ENCODE results near the gene TUBB1. TPM values are rescaled to one million over a fixed set of nuclear protein-coding genes. Genes with fewer than 3 reads are reported as not detected.

TUBB1 gene
- total RNA-seq, 1 experiment from 2014 or later, result not detected

DNA sequence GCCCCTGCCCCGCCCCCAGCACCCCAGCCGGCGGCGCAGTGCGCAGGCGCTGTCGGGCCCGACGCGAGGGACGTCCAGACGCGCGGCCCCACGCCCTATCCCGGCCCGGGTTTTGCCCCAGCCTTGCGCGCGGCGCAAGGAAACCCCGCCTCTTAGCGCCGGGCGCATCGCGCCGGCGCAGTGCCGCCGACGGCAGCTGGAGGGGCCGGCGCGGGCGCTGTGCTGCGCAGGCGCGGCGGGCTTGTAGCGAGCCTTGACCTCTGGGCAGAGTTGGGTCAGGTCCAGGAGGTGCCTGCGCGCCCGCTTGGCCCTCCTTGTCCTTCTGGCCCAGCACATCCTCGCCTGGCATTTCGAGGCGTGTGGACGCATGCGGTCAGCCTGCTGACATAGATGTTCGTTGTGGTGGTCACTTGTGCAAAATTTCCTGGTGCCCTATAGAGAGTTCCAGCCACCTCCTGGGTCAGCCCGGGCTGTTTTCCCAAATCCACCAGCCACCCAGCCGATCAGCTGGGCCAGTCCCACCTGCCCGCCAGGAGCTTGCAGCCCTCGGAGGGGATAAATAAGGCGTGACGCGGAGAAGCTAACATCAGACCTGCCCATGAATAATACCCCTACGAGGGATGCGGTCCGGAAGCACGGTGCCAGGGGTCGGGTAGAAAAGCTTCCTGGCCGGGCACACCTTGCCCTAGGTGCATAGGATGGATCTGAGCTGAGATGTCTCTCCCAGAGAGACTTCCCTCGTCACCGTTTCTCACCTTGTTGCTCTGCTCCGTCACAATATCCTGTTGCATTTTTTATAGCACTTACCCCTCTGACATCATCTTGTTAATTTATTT lies 23.8 kb downstream of the TUBB1 start:
- no peak for TF ChIP-seq EZH2 (IDR thresholded peaks at IDR 0.05; ENCODE audit: borderline replicate concordance, low read depth, low read length, poor library complexity, severe bottlenecking)
- TF ChIP-seq, protein P1, sequence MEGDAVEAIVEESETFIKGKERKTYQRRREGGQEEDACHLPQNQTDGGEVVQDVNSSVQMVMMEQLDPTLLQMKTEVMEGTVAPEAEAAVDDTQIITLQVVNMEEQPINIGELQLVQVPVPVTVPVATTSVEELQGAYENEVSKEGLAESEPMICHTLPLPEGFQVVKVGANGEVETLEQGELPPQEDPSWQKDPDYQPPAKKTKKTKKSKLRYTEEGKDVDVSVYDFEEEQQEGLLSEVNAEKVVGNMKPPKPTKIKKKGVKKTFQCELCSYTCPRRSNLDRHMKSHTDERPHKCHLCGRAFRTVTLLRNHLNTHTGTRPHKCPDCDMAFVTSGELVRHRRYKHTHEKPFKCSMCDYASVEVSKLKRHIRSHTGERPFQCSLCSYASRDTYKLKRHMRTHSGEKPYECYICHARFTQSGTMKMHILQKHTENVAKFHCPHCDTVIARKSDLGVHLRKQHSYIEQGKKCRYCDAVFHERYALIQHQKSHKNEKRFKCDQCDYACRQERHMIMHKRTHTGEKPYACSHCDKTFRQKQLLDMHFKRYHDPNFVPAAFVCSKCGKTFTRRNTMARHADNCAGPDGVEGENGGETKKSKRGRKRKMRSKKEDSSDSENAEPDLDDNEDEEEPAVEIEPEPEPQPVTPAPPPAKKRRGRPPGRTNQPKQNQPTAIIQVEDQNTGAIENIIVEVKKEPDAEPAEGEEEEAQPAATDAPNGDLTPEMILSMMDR (conservative IDR thresholded peaks at IDR 0.05; ENCODE audit: low read depth, low read length), result no peak
- H3K4me1 ChIP-seq (ENCODE audit: insufficient read depth, low read length, poor library complexity, severe bottlenecking), result peaks cover 4% of the 10 kb centered on the region
- no TSS peak for BruUV-seq (replicated peaks)
- POLR2A ChIA-PET (ENCODE audit: low non-redundant PET), result no interaction called here
- no peaks in the 10 kb centered on the region for H3K9me3 ChIP-seq (ENCODE audit: low read depth, low read length, poor library complexity, severe bottlenecking)
- no peaks in the 10 kb centered on the region for H3K27me3 ChIP-seq (replicated peaks; ENCODE audit: insufficient read depth, low read depth, low read length, poor library complexity)
- H3K4me3 ChIP-seq (ENCODE audit: low read depth, low read length, poor library complexity, severe bottlenecking), result peak overlapping the region; percentile 80
- intact Hi-C loops (cut with micrococcal nuclease; ENCODE audit: unreplicated experiment), result no loop called here
- CTCF ChIA-PET, result no interaction called here
- H3K36me3 ChIP-seq (ENCODE audit: insufficient read depth, low read length, poor library complexity, severe bottlenecking), result peaks cover 5% of the 10 kb centered on the region
- H3K27ac ChIP-seq (ENCODE audit: low read depth, low read length, poor library complexity, severe bottlenecking), result peak overlapping the region; percentile 79
- DNase-seq (ENCODE audit: low spot score), result peak; percentile 94

DNA sequence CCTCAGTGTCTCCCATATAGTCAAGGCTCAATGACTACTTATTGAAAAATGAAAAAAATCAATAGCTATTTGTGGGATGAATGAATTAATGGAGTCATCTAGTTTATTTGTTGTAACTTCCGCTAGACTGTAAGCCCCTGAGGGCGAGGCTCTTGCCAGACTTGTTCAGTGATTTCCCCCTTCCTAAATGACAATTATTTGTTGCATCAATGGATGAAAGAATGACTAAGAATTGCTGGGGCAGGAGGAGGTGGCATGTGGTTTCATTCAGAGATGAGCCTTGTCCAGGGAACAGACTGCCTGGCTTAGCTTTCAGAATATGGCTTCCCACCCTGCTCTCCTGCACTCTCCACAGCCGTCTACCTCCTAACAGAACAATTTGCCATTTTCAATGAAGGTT lies 24.5 kb downstream of the TUBB1 start:
- BruUV-seq (replicated peaks), result no TSS peak
- no peaks in the 10 kb centered on the region for H3K27me3 ChIP-seq (replicated peaks; ENCODE audit: insufficient read depth, low read depth, low read length, poor library complexity)
- no peak for DNase-seq (ENCODE audit: low spot score)
- no peak overlapping the region for H3K4me3 ChIP-seq (ENCODE audit: low read depth, low read length, poor library complexity, severe bottlenecking)
- TF ChIP-seq, protein P1 (conservative IDR thresholded peaks at IDR 0.05; ENCODE audit: low read depth, low read length), result no peak
- no peak for TF ChIP-seq EZH2 (IDR thresholded peaks at IDR 0.05; ENCODE audit: borderline replicate concordance, low read depth, low read length, poor library complexity, severe bottlenecking)
- POLR2A ChIA-PET (ENCODE audit: low non-redundant PET), result no interaction called here
- CTCF ChIA-PET, result no interaction called here
- intact Hi-C loops (cut with micrococcal nuclease; ENCODE audit: unreplicated experiment), result no loop called here
- no peaks in the 10 kb centered on the region for H3K36me3 ChIP-seq (ENCODE audit: insufficient read depth, low read length, poor library complexity, severe bottlenecking)
- H3K27ac ChIP-seq (ENCODE audit: low read depth, low read length, poor library complexity, severe bottlenecking), result no peak overlapping the region
- no peaks in the 10 kb centered on the region for H3K9me3 ChIP-seq (ENCODE audit: low read depth, low read length, poor library complexity, severe bottlenecking)
- H3K4me1 ChIP-seq (ENCODE audit: insufficient read depth, low read length, poor library complexity, severe bottlenecking), result peaks cover 4% of the 10 kb centered on the region

DNA sequence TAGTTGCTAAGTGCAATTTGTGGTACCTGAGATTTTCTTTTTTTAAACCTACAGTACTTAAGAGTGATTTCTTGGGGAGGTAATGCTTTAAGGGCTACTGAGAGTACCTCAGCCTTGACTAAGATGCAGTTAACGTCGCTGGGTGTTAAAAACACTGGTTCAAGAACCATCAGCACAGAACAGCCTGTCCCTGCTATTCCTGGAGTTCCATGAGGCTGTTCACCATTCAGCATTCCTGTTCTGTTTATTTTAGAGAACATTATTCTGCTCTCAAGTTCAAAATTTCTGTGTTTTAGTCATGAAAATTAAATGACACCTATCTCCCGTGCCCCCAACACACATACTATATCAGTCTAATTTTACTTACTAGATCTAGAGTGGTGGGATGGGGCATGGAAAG lies 25.1 kb downstream of the TUBB1 start:
- POLR2A ChIA-PET (ENCODE audit: low non-redundant PET), result no interaction called here

More for the DNA sequence above, 25.1 kb downstream of the TUBB1 start:
- Histone ChIP-seq H3K27me3 (replicated peaks; ENCODE audit: insufficient read depth, low read depth, low read length, poor library complexity) (no peaks in the 10 kb centered on the region), H3K4me3 (ENCODE audit: low read depth, low read length, poor library complexity, severe bottlenecking) (no peak overlapping the region), H3K36me3 (ENCODE audit: insufficient read depth, low read length, poor library complexity, severe bottlenecking) (no peaks in the 10 kb centered on the region), H3K27ac (ENCODE audit: low read depth, low read length, poor library complexity, severe bottlenecking) (no peak overlapping the region), H3K4me1 (ENCODE audit: insufficient read depth, low read length, poor library complexity, severe bottlenecking) (peaks cover 4% of the 10 kb centered on the region), H3K9me3 (ENCODE audit: low read depth, low read length, poor library complexity, severe bottlenecking) (no peaks in the 10 kb centered on the region)
- DNase-seq (ENCODE audit: low spot score), result no peak
- CTCF ChIA-PET, result no interaction called here
- intact Hi-C loops (cut with micrococcal nuclease; ENCODE audit: unreplicated experiment), result no loop called here
- no peak for TF ChIP-seq EZH2 (IDR thresholded peaks at IDR 0.05; ENCODE audit: borderline replicate concordance, low read depth, low read length, poor library complexity, severe bottlenecking)
- TF ChIP-seq, protein P1 (conservative IDR thresholded peaks at IDR 0.05; ENCODE audit: low read depth, low read length), result no peak
- BruUV-seq (replicated peaks), result no TSS peak

All from A673 (cell line).